Left renal pelvis (tissue), 4 donors: Measurements from ENCODE around the gene EMP1. TPM values are rescaled to one million over a fixed set of nuclear protein-coding genes. Genes with fewer than 3 reads are reported as not detected.

Experiments used
- DNase-seq, 4 donors: peaks; one replicate each; pipeline ENCODE4 v3.0.0-alpha.2; 2013; ENCODE audit warnings: low read depth in 4 of 4, low spot score in 3 of 4
- polyA plus RNA-seq, 4 donors: library from polyadenylated mRNA; unstranded; fragments of 120-200 nt; gene quantifications; one replicate each; pipeline ENCODE4 v1.2.1, GENCODE V29; 2013; ENCODE audit not compliant: insufficient read length in 4 of 4

Gene EMP1
- polyA plus RNA-seq, 4 donors = 81.6 to 612 (median 146) TPM

GRCh38 chr12:13195250-13195649 is 1.3 kb upstream of the EMP1 start:
- DNase-seq = no peak

- no peak for DNase-seq
Observed at GRCh38 chr12:13195785-13196129, 769 bp upstream of the EMP1 start.

DNA sequence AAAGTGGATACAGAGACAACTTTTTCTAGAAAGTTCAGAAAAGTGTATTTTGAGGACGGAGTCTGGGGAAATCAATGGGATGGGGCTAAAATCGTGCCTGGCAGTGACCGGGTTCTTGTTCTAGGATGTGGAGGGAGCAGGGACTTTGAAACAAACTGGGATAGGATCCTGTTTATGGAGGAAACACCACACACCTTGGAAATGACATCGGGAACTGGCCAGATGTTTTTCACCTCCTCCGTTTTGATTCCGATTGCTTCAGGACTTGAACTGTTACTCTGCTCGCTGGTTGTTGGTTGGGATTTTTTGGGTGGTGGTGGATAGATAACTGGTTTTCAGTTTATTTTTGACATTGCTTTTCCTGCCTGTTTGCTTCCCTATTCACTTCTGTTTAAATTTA is 506 bp downstream of the EMP1 start:
- no peak for DNase-seq

- DNase-seq = no peak
Observed at GRCh38 chr12:13197526-13198143, 1.1 kb downstream of the EMP1 start.

DNA sequence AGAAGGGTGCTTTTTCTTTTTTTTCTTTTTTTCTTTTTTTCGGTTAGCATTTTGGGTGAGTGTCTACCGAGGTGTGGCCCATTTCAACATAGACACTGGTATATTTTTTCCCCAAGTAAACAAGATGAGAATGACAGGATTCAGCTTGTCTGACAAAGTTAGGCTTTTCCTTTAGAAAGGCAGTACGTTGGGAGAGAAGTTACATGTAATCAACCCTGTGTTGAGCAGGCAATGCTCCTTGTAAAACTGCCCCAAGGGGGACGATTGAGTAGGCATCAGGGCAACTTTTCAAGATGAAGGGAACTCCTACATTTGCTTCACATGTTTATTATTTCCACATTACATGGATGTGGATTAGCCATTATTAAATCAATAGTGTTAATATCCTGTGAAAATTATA is 1.7 kb downstream of the EMP1 start:
- DNase-seq = no peak

GRCh38 chr12:13198876-13199275 is 2.4 kb downstream of the EMP1 start:
- DNase-seq = no peak

DNA sequence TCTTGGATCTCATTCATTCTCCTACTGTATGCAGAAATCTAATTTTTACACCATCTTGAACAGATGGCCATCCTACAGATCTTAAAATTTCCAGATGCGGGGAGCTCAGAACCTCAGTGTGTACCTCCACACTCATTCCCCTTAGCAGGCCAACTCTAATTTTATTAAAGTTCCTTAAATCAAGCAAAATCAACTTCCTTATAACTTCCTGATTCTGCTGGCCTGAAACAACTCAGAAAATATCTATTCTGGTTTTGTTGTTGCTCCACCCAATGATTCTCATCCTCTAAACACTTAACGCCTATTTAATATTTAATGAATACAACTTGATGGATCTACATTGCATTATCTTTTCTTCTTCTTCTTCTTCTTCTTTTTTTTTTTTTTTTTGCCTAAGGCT is 3.1 kb downstream of the EMP1 start:
- no peak for DNase-seq

DNA sequence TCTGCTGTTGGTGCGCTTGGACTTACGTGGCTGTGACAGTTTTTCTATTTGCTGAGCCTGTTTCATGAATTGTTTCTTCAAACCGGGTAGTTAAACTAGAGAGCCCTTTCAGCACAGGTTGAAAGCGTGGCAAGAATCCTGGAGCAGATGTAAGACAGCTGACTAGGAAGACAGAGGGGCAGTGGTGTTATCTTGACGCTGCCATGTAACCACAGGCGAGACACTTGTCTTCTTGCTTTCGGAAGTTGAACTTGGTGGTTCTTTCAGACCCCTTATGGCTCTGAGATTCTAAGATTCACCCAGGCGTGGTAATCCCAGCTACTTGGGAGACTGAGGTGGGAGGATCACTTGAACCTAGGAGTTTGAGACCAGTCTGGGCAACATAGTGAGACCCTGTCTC is 4.3 kb downstream of the EMP1 start:
- no peak for DNase-seq

DNA sequence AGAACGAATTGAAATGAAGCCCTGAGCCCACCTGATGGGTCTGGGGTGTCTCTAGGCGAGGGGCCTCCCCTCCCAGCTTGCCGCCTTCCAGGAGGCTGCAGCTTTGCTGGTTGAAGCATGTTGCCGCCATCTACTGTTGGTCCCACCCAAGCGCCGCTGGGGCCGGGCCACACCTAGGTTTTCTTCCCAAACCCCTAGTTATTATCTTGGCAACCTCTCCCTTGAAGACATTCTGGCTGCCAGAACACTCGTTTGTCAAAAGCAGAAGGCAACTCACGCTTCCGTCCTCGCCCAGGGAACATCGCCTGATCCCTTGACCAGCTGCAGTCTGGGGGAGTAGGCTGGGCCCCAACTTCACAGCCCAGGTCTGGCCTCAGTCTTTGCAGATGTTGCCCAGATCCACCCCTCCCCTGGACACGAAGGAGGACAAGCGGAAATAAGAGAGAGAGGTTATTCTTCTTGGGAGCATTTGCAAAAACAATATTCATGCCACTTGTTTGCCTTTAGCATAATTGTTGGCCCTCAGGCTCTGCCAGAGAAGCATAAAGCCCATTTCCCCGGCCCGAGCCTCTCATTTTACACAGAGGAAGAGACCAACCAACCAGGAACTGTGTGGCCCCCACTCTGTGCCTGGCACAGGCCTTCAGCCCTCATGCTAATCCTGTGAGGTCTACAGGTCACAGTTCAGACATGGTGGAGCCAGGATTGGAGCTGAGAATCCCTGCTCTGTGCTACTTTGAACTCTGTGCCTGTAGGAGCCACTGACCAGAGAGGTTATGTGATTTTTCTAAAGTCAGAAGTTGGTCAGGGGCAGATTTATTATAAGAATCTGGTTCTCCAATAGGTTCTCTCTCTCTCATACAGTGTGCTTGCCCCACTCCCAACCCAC is 6.8 kb downstream of the EMP1 start:
- DNase-seq = no peak

- no peak for DNase-seq
Observed at GRCh38 chr12:13204428-13204827, 7.9 kb downstream of the EMP1 start.

DNA sequence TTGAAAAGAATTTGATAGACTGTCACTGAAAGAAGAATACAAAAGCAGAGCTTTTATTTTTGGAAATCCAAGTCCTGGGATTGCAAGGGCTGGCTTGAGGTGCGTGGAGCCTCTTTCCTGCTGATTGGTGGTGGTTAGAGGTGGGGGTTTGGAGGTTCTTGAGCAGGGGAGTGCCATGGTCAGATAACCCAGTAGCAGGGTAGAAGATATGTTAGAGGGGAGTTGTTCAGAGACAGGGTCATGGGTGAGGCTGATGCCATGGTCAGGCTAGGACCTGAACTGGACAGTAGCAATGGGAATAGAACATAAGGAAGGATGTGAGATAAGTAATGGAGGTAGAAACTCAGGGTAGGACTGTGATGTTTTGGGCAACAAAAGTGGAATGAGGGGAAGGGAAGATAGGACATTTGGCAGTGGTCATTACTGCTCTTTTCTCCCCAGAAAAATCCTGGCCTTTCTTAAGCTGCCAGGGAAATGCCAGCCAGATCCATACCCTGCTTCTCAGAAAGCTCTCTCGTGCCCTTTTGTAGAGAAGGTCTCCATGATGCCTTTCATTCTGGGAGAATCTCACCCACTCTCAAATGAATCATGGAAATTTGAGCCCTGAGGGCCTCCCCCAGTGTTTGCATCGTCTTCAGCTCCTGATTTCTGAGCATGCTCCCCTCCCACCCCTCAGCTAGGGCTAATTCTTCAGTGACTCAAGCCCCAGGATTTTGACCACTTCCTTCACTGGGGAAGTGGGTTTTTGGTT is 9.5 kb downstream of the EMP1 start:
- DNase-seq = no peak

GRCh38 chr12:13206560-13206897 is 10.0 kb downstream of the EMP1 start:
- no peak for DNase-seq

GRCh38 chr12:13208533-13209435 is 12.3 kb downstream of the EMP1 start:
- no peak for DNase-seq

DNA sequence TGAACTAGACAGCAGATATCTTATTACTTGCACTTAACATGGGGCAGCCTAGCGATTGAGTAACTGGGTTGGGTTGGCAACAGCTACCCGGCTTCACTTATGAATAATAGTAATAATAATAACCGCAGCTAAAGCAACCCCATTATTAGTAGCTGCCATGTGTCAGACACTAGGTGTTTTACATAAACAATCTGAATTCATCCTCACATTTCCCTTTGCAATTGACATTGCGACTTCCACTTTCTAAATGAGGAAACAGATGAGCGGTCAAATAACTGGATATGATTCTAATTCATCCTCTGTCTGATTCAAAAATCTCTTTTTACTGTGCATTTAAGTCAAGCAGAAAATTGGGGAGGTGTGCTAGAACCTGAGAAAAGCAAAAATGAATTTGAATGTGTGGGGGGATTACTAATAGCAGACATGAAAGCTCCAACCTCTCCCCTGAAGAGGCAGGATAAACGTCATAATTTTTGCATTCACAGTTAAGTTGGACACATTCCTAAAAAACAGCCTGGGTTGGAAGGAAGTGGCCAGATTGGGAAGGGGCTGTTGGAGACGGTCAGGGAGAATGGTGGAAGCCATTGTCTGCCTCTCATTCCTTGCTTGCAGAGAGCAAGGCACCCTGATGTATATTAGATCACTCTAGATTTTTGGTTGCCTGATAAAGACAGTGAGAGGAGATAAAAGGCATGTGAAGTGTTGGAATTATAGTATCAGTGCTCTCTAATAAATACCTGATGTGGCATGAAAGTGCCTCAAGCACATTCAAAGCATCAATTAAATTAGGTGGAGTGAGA is 13.1 kb downstream of the EMP1 start:
- no peak for DNase-seq

DNA sequence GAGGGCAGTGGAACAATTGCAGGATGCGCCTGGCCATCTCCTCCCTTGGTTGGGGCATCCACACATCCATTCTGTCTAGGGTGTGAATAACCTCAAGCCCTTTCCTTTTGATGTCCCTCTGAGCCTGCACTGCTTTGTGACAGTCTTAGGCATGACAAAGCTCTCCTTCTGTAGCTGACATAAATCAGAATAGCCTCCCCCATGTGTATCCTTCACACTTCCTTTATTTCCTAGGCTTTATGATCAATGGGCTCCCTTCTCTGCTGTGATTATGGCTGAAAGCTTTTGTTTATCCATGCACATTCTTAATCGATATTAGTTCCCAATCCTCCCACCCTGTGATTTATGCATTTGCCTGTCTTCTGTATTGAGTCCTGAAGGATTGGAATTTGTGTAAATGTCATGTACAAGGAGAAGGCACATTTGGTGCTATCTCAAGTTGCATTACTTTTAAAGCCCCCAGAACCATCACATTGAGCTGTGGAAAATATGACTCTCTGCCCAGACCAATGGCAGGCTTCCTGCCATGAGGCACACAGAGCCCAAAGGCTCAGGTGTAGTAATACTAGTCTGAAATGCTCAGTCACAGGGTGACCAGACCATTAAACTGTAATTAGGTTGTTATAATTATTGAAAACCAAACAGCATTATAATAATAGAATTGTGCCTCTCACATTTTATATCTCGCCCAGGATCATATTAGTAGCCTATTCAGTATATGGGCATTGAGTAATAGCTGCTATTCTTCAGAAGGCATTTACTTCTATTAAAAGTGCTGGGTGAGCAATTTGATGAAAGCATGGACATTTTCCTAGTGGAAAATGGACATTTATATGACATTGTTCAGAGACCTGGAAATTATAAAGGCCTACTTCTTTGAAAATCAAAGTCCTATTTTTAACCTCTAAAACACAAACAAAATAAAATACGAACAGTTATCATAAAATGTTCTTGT is 14.0 kb downstream of the EMP1 start:
- DNase-seq = no peak

GRCh38 chr12:13211191-13211858 is 14.8 kb downstream of the EMP1 start:
- no peak for DNase-seq

DNA sequence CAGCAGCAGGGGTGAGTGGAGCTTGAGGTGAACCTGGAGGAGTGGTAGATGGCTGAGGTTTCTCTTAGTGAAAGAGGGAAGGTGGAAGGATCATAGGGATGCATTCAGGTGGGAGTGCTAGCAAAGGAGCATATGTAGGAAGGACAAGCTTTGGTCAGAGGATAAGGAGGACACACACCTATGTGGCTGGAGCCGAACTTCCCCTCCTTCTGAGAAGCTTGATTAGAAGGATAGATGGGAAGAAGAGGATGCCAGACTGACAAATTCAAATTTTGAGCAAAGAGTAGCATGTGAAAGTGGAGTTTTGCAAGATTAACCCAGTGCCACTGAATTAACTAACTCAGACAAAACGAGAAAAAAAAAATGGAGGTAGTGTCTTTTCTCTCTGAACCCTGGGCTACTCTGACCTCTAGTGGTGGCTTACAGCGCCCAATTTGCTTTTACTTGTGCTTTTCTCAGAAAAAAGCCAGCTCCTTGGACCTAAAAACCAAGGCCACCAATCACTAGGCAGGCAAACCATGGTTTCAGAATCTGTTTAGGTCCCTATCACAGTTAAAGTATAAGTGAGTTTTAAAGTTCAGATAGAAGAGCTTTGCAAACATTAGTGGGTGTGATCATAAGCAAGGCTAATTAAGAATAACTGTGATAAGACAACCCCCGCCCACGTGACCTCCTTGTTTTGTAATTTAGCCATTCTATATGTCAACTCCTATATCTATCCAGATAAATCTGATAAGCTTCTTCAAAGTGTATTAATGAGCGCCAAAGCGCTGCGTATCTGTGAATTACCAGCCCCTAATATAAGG is 15.5 kb downstream of the EMP1 start:
- DNase-seq = peak in 2 of 4 donors; percentile 73 to 78
